CD14-positive monocyte (primary cell): ENCODE measurements around the gene PCYT2. TPM values are rescaled to one million over a fixed set of nuclear protein-coding genes. Genes with fewer than 3 reads are reported as not detected.

Experiments
- DNase-seq, 3 donors: peaks; one replicate each; pipeline ENCODE4 v3.0.0-alpha.2; 2011 to 2022
- H2AFZ ChIP-seq: 2 replicates; pipeline ENCODE4 v1.6.0; 2012; ENCODE audit warnings: mild to moderate bottlenecking, low read depth, low read length, inconsistent platforms; ENCODE audit not compliant: insufficient read depth, poor library complexity, severe bottlenecking
- H3K27ac ChIP-seq, 2 donors: 1 replicate in 1 of 2; 2 replicates in 1 of 2; pipeline ENCODE4 v1.5.1; 2012 to 2013; ENCODE audit warnings: low read length in 2 of 2, control low read depth in 1 of 2, inconsistent platforms in 1 of 2, low read depth in 1 of 2, mild to moderate bottlenecking in 1 of 2
- H3K27me3 ChIP-seq, 2 donors: one replicate each; pipeline versions ENCODE4 v1.6.0 to v1.6.1; 2011 to 2013; ENCODE audit warnings: low read length in 2 of 2; ENCODE audit not compliant: control insufficient read depth in 2 of 2, insufficient read depth in 2 of 2
- H3K36me3 ChIP-seq, 2 donors: replicated peaks in 1 of 2; 1 replicate in 1 of 2; 2 replicates in 1 of 2; pipeline versions ENCODE4 v1.5.1 to v1.6.1; 2012 to 2013; ENCODE audit warnings: low read length in 2 of 2, control low read depth in 1 of 2, inconsistent platforms in 1 of 2, mild to moderate bottlenecking in 1 of 2; ENCODE audit not compliant: insufficient read depth in 2 of 2, control insufficient read depth in 1 of 2
- H3K4me1 ChIP-seq, 2 donors: 1 replicate in 1 of 2; 2 replicates in 1 of 2; pipeline versions ENCODE4 v1.5.1 to v1.6.1; 2012 to 2013; ENCODE audit warnings: low read length in 2 of 2, control low read depth in 1 of 2, inconsistent platforms in 1 of 2, mild to moderate bottlenecking in 1 of 2, moderate library complexity in 1 of 2; ENCODE audit not compliant: insufficient read depth in 2 of 2, control insufficient read depth in 1 of 2
- H3K4me2 ChIP-seq: replicated peaks from 2 replicates; pipeline ENCODE3; 2012; ENCODE audit warnings: low read length, moderate library complexity, mild to moderate bottlenecking; ENCODE audit not compliant: poor library complexity, severe bottlenecking; ENCODE audit errors: extremely low read depth
- H3K4me3 ChIP-seq, 3 experiments: fragments of 200-600 bp in 1 of 3; sonication (generic) in 1 of 3; replicated peaks in 1 of 3; 1 replicate in 2 of 3; 2 replicates in 1 of 3; pipeline ENCODE4 v1.5.1; 2011 to 2013; ENCODE audit warnings: low read length in 3 of 3, mild to moderate bottlenecking in 3 of 3, control low read depth in 2 of 3, low read depth in 2 of 3, inconsistent platforms in 1 of 3, moderate library complexity in 1 of 3
- H3K79me2 ChIP-seq: 2 replicates; pipeline ENCODE4 v1.6.0; 2012; ENCODE audit warnings: mild to moderate bottlenecking, control low read depth, inconsistent platforms, low read length, moderate library complexity; ENCODE audit not compliant: insufficient read depth
- H3K9ac ChIP-seq: 2 replicates; pipeline ENCODE4 v1.6.0; 2017; ENCODE audit warnings: low read length, mild to moderate bottlenecking; ENCODE audit not compliant: insufficient read depth, poor library complexity, severe bottlenecking
- H3K9me3 ChIP-seq, 2 donors: replicated peaks in 1 of 2; 1 replicate in 1 of 2; 2 replicates in 1 of 2; pipeline versions ENCODE4 v1.5.1 to v1.6.1; 2012 to 2013; ENCODE audit warnings: low read length in 2 of 2, control low read depth in 1 of 2; ENCODE audit not compliant: control insufficient read depth in 1 of 2, insufficient read depth in 1 of 2
- H4K20me1 ChIP-seq: 2 replicates; pipeline ENCODE4 v1.6.0; 2012; ENCODE audit warnings: mild to moderate bottlenecking, low read length, control low read depth, moderate library complexity; ENCODE audit not compliant: insufficient read depth
- H3K27ac Mint-ChIP-seq, 7 donors: one replicate each; pipeline ENCODE4 v1.8.0; 2020; ENCODE audit warnings: mild to moderate bottlenecking in 7 of 7, mixed read lengths in 7 of 7, moderate library complexity in 6 of 7, inconsistent platforms in 2 of 7
- H3K27me3 Mint-ChIP-seq, 3 donors: one replicate each; pipeline ENCODE4 v1.8.0; 2021 to 2022; ENCODE audit warnings: low read depth in 3 of 3, mild to moderate bottlenecking in 3 of 3, mixed read lengths in 3 of 3, moderate library complexity in 3 of 3, inconsistent platforms in 1 of 3
- H3K36me3 Mint-ChIP-seq, 2 donors: one replicate each; pipeline ENCODE4 v1.8.0; 2020; ENCODE audit warnings: mixed read lengths in 2 of 2, inconsistent platforms in 1 of 2, mild to moderate bottlenecking in 1 of 2
- H3K4me1 Mint-ChIP-seq: one replicate; pipeline ENCODE4 v1.8.0; 2020; ENCODE audit warnings: mild to moderate bottlenecking, mixed read lengths
- H3K4me3 Mint-ChIP-seq, 2 donors: one replicate each; pipeline ENCODE4 v1.8.0; 2020; ENCODE audit warnings: mild to moderate bottlenecking in 2 of 2, mixed read lengths in 2 of 2, moderate library complexity in 1 of 2
- H3K9me3 Mint-ChIP-seq, 7 donors: one replicate each; pipeline ENCODE4 v1.8.0; 2020 to 2022; ENCODE audit warnings: mixed read lengths in 7 of 7, mild to moderate bottlenecking in 6 of 7, moderate library complexity in 6 of 7, inconsistent platforms in 2 of 7
- WGBS: methylation state at CpG from one replicate; pipeline ENCODE4 v1.1.5; 2013; ENCODE audit warnings: missing lambda C conversion rate; ENCODE audit not compliant: insufficient coverage; 5-methylcytosine and 5-hydroxymethylcytosine counted together
- intact Hi-C, 2 donors: fragments of 100-400 bp; cut with micrococcal nuclease; formaldehyde crosslinking; loops; one replicate each; pipeline versions ENCODE4 v1.15.0 to v1.15.1; 2023
- polyA plus RNA-seq, 3 donors: library from polyadenylated mRNA; depleted of rRNA in 1 of 3; unstranded in 2 of 3; stranded (reverse) in 1 of 3; fragments of 300-500 nt in 2 of 3; fragments of >200 nt in 1 of 3; fragmentation: Illumina TruSeq in 2 of 3; gene quantifications; 1 replicate in 2 of 3; 2 replicates in 1 of 3; pipeline ENCODE4 v1.2.3, GENCODE V29; 2012 to 2021
- TF ChIP-seq, protein P1 (sequence below): fragments of 200-600 bp; IDR thresholded peaks from one replicate; pipeline ENCODE4 v1.8.0; 2022; ENCODE audit warnings: antibody characterized with exemption, mild to moderate bottlenecking

Gene PCYT2
- polyA plus RNA-seq, 3 donors: 10.7 to 14.5 (median 11.0) TPM

- Histone ChIP-seq H3K27ac (no peak overlapping the region), H2AFZ (no peak overlapping the region), H4K20me1 (peaks cover 38% of the 10 kb centered on the region), H3K9me3 (no peaks in the 10 kb centered on the region), H3K27me3 (no peaks in the 10 kb centered on the region), H3K4me3 (no peak overlapping the region), H3K4me1 (peaks cover 16 to 25% of the 10 kb centered on the region in 2 donors), H3K9ac (no peak overlapping the region), H3K4me2 (no peak overlapping the region), H3K36me3 (peaks cover 60 to 67% of the 10 kb centered on the region in 2 donors), H3K79me2 (peaks cover 62% of the 10 kb centered on the region)
- Mint-ChIP-seq H3K9me3 (no peaks in the 10 kb centered on the region), H3K4me1 (peaks cover 15% of the 10 kb centered on the region), H3K27me3 (peaks cover 0 to 2% (median 0%) of the 10 kb centered on the region in 3 donors), H3K4me3 (no peak overlapping the region), H3K36me3 (peaks cover 49 to 71% of the 10 kb centered on the region in 2 donors), H3K27ac (peak overlapping the region in 2 of 7 donors; percentile 12 to 75)
- TF ChIP-seq, protein P1, sequence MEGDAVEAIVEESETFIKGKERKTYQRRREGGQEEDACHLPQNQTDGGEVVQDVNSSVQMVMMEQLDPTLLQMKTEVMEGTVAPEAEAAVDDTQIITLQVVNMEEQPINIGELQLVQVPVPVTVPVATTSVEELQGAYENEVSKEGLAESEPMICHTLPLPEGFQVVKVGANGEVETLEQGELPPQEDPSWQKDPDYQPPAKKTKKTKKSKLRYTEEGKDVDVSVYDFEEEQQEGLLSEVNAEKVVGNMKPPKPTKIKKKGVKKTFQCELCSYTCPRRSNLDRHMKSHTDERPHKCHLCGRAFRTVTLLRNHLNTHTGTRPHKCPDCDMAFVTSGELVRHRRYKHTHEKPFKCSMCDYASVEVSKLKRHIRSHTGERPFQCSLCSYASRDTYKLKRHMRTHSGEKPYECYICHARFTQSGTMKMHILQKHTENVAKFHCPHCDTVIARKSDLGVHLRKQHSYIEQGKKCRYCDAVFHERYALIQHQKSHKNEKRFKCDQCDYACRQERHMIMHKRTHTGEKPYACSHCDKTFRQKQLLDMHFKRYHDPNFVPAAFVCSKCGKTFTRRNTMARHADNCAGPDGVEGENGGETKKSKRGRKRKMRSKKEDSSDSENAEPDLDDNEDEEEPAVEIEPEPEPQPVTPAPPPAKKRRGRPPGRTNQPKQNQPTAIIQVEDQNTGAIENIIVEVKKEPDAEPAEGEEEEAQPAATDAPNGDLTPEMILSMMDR: no peak
- DNase-seq: no peak
- 97% methylated on average over 32 of the region's 44 CpGs for WGBS
- intact Hi-C loops: no loop called here
Observed at GRCh38 chr17:81888105-81888987, 22.9 kb downstream of the PCYT2 start.

GRCh38 chr17:81885869-81886548 is 25.2 kb downstream of the PCYT2 start:
- H3K27me3 ChIP-seq: no peaks in the 10 kb centered on the region
- H3K27ac ChIP-seq: peak overlapping the region in 1 of 2 donors; percentile 31
- Mint-ChIP-seq H3K4me3 (no peak overlapping the region), H3K27me3 (peaks cover 0 to 3% (median 0%) of the 10 kb centered on the region in 3 donors), H3K4me1 (peaks cover 8% of the 10 kb centered on the region), H3K27ac (peak overlapping the region in 3 of 7 donors; percentile 29 to 66 (median 45)), H3K9me3 (no peaks in the 10 kb centered on the region), H3K36me3 (peaks cover 57 to 89% of the 10 kb centered on the region in 2 donors)
- H2AFZ ChIP-seq: no peak overlapping the region
- peak in 1 of 3 donors; percentile 55 for DNase-seq
- TF ChIP-seq, protein P1: no peak
- H3K36me3 ChIP-seq: peaks cover 66 to 76% of the 10 kb centered on the region in 2 donors
- peaks cover 9 to 12% of the 10 kb centered on the region in 2 donors for H3K4me1 ChIP-seq
- peaks cover 38% of the 10 kb centered on the region for H4K20me1 ChIP-seq
- H3K9ac ChIP-seq: no peak overlapping the region
- H3K4me3 ChIP-seq: no peak overlapping the region
- no peaks in the 10 kb centered on the region for H3K9me3 ChIP-seq
- WGBS: 96% methylated on average over 11 of the region's 11 CpGs
- intact Hi-C loops: no loop called here
- H3K79me2 ChIP-seq: peaks cover 47% of the 10 kb centered on the region
- H3K4me2 ChIP-seq: no peak overlapping the region
